NCI-H1694 (cell line): ENCODE data around the gene CCDC32.

ENCODE experiments used
- DNase-seq: peaks from one replicate; lab custom pipeline; 2025; lab: John Stamatoyannopoulos, UW

The CCDC32 gene

GRCh38 chr15:40565333-40566238, 744 bp upstream of the CCDC32 start:
- no peak for DNase-seq

- DNase-seq = no peak
These were observed 1.4 kb downstream of the CCDC32 start for GRCh38 chr15:40563426-40563825.

DNA sequence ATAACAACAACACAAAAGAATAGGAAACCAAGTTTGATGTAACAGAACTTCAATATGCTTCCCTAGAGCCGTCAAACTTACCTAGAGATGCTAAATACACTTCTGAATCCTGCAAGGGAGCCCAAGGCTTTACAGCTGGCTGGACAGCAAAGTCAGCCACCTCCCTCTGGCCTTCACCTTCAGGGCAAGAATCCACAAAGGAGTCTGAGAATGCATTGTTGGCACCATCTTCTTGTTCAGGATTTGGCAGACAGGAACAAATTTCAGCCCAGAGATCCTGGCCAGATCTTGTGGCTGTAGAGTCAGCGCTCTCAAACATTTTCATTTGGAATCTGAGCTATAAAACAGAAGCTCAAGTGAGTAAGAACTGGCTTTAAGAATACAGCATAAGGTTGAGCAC, 2.2 kb downstream of the CCDC32 start:
- DNase-seq = no peak

DNA sequence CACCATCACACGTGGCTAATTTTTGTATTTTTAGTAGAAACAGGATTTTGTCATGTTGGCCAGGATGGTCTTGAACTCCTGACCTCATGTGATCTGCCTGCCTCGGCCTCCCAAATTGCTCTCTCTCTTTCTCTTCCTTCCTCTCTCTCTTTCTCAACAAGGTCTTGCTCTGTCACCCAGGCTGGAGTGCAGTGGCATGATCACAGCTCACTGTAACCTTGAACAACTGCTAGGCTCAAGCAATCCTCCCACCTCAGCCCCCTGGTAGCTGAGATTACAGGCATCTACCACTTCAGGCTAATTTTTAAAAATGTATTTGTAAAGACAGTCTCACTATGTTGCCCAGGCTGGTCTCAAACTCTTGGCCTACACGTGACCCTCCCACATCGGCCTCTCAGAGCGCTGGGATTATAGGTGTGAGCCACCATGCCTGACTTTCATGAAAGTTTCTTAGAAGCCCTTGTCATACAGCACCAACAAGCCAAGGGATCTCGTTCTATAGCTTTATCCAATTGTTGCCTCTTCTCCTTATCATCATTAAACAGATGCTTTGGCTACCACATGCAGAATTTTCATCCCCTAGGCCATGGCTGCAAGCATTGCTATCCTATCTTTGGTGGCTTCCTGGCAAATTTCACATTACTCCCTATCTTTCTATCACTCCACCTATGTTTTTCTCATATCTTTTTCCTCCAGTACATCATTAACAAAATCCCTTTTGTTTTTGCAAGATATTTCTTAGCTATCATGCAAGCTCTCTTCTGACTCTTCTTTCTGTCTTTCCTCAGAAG, 5.7 kb downstream of the CCDC32 start:
- no peak for DNase-seq

GRCh38 chr15:40555876-40556275, 9.0 kb downstream of the CCDC32 start:
- no peak for DNase-seq

DNA sequence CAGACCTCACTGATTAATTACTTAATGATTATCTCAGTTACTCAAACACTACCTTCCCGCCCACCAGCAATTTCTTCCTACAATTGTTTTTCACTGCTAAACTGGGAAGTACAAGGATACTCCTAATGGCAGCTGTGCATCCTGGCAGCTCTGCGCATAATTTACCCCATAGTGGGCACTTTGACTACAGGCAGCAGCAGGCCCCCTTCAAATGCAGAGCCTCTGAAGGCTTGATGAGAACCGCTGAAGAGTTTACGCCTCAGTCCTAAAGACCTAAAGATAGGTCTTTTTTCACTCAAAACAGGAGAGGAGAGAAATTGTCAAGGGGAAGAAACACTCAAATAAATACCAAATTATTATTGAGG, 10.7 kb downstream of the CCDC32 start:
- DNase-seq = no peak

GRCh38 chr15:40550341-40551037, 14.4 kb downstream of the CCDC32 start:
- no peak for DNase-seq

DNA sequence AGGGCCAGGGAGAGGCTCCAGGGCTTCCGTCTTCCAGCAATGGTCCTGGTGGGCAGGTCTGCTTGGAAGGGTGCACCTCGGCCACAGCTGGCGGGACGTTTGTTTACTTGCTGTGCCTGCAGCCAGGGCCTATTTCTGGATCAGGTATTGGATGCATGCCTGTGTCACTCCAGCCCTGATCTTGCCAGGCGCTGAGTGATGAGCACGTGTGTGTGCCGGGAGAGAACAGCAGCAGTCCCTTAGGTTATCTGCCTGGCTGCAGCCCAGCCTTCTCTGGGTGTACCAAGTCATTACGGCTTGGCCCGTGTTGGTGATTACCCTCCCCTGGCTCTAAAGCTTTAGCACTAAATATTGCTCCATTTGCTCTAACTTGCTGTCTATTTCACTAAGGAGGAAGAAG, 14.9 kb downstream of the CCDC32 start:
- no peak for DNase-seq

- no peak for DNase-seq
These were observed 16.2 kb downstream of the CCDC32 start for GRCh38 chr15:40548610-40549009.

GRCh38 chr15:40545457-40545856, 19.4 kb downstream of the CCDC32 start:
- no peak for DNase-seq

DNA sequence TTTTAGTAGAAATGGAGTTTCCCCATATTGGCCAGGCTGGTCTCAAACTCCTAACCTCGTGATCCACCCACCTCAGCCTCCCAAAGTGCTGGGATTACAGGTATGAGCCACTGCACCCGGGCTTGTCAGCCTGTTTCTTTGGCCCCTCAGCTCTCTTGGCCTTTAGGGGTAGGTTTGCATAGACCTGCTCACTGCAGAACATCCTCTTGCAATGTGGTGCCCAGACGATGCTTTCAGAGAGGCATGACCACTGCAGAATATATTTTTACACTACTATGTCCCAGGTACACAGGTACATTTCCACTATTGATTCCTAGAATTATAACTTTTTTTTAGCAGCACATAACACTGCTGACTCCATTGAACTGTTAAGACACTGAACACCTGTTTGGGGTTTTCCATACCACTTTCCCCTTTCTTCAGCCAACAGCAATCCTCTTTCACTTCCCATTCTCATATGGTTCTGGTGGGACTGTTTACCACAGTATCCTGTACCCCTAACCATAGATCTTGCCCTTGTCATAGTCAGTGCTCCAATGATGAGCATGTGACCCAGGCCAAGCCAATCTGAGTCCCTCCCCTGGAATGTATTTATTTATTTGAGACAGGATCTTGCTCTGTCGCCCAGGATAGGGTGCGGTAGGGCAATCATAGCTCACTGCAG, 21.1 kb downstream of the CCDC32 start:
- no peak for DNase-seq

- no peak for DNase-seq
These were observed 21.8 kb downstream of the CCDC32 start for GRCh38 chr15:40543082-40543481.

- DNase-seq = no peak
These were observed 25.9 kb downstream of the CCDC32 start for GRCh38 chr15:40538976-40539375.

DNA sequence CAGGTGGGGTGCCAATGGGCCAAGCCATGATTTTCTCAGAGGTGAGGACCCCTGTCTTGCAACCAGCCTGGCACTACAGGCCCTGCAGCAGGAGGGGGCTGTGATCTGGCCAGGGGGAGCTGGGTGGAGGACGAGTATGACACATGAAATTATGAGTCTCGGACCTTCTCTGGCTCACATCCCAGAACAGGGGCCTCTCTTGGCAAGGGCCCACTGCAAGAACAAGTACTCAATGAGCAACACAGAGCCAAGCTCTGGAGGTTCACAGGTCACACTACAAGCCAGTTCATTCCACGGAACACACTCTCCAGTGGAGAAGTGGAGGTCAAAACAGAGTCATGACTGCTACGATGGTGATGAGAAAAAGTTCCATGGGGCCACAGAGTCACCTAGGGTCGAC, 28.3 kb downstream of the CCDC32 start:
- DNase-seq = no peak

DNA sequence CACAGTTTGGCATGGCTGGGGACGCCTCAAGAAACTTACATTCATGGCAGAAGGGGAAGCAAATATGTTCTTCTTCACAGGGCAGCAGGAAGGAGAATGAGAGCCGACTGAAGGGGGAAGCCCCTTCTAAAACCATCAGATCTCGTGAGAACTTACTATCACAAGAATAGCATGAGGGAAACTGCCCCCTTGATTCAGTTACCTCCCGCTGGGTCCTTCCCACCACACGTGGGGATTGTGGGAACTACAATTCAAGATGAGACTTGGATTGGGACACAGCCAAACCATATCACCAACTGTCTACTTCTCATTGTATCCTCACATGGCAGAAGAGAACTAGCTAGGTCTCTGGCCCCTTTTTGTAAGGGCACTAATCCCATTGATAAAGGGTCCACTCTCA, 30.5 kb downstream of the CCDC32 start:
- DNase-seq = no peak

DNA sequence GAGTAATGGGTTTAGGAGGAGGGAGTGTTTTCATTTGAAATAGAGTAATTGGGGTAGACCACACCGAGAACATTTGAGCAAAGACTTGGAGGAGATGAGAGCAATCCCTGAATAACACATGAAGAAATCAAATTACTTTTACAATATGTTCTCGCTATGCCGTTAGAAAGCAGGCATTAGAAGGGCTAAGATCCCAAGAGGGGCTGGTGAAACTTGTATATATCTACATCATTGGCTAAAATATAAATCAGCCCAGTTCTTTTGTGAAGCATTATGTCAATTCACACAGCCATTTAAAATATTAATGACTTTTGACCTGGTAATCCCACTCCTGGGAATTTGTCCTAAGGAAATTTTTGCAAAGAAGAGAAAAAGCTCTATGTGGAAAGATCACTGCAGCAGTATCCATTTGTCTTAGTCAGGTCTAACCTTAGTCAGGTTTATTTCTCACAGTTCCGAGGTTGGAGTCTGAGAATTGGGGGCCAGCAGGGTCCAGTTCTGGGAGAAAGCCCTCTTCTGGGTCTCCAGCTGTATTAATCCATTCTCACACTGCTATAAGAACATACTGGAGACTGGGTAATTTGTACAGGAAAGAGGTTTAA, 31.0 kb downstream of the CCDC32 start:
- no peak for DNase-seq

- DNase-seq = no peak
These were observed 36.0 kb downstream of the CCDC32 start for GRCh38 chr15:40528801-40529200.

DNA sequence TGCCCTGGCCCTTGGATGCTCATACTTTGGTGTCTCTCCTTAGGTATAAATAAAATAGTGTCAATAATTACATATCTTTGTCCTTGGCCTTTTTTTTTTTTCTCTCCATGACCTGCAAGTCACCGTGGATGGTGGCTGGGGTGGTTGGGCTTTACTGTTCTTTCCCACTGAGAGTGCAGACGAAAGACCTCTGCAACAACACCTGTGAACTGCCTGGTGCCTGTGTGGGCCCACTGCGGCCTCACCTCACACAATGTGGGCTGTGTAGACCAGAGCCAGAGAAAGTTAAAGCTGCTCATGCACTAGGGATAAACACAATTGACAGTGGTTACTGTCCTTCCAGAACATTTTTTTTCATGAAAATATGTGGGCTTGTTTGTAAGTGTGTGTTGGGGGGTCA, 39.0 kb downstream of the CCDC32 start:
- DNase-seq = no peak

GRCh38 chr15:40523611-40524010, 41.2 kb downstream of the CCDC32 start:
- no peak for DNase-seq

DNA sequence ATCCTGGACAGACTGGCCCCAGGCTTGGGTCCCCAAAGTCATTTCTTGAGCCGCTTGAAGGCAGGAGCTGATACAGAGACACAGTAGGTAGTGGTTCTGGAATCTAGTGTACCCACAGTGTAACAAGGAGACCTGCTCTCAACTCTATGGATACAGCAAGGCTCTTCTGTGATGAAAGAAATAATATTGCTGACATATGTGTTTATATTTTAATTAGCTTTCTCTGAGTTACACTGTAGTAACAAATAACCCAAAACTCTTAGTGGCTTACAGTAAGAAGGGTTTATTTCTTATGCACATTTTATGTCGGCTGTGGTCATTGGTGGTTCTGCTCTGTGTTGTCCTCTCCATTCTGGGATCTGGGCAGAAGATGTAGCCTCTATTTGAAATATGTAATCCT, 48.5 kb downstream of the CCDC32 start:
- DNase-seq = no peak

- no peak for DNase-seq
These were observed 51.2 kb downstream of the CCDC32 start for GRCh38 chr15:40513609-40514008.

DNA sequence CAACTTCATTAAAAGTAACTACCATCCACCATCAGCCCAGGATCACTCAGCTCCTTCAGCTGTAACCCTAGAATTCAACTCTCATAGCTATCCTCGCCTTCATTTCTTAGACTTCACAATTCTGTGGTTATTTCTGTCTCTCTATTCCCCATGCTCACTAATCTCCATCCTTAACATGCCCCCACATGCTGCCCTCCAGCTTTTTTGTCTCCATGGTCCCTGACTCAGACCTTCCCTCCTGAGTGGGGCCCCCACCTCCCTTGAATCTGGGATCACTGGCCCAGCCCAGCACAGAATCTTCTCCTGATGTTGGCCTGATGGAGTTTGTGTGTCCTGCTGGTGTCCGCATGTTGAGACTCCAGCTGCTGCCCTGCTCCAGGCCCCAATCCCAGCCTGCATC, 52.4 kb downstream of the CCDC32 start:
- no peak for DNase-seq
